NT2/D1 (cell line): ENCODE results near the gene NR3C1.

Experiments used
- SUZ12 ChIP-seq: IDR thresholded peaks from 2 replicates; pipeline ENCODE4 v1.6.1; 2011; ENCODE audit not compliant: insufficient read length, insufficient read depth; ENCODE audit errors: extremely low read depth
- YY1 ChIP-seq: IDR thresholded peaks from 2 replicates; pipeline ENCODE4 v1.6.1; 2011; ENCODE audit not compliant: insufficient read length, insufficient read depth

DNA sequence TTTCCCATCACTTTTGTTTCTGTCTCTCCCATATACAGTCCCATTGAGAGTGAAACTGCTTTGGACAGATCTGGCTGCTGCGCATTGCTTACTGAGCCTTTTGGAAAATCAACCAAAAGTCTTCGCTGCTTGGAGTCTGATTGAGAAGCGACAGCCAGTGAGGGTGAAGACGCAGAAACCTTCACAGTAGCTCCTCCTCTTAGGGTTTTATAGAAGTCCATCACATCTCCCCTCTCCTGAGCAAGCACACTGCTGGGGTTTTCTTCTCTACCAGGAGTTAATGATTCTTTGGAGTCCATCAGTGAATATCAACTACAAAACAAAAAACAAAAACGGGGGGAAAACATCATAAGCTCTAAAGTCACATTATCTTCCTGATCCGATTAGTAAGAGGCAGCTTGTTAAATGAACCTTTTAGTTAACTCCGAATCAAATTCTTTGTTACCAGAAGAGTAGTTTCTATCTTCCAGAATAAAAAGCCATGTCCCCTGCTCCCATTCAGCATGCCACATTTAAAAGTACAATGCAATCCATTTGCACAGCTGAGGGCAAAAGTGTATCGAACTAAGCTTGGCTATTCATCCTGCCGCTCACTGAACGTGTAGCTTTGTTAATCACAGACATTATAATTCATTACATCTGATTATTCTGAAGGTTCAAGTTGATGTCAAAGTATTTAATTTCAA is 2.8 kb downstream of the NR3C1 start:
- TF ChIP-seq YY1 (no peak), SUZ12 (no peak)
